Right lobe of liver (tissue), 6 donors: ENCODE results near the gene ITPKC. TPM values are rescaled to one million over a fixed set of nuclear protein-coding genes. Genes with fewer than 3 reads are reported as not detected.

Source experiments
- ATAC-seq, 4 donors: fragments of 200-7000 bp; cut with Tn5 transposase; one replicate each; pipeline ENCODE4 v1.9.1; 2020; ENCODE audit warnings: mild to moderate bottlenecking in 4 of 4, moderate library complexity in 4 of 4
- DNase-seq, 3 donors: peaks; one replicate each; pipeline ENCODE4 v3.0.0-alpha.2; 2020
- H3K27ac ChIP-seq, 3 donors: fragments of 200-600 bp; one replicate each; pipeline ENCODE4 v1.8.0; 2022
- H3K27me3 ChIP-seq, 2 donors: fragments of 200-600 bp; one replicate each; pipeline ENCODE4 v1.8.0; 2022
- H3K36me3 ChIP-seq, 4 donors: fragments of 200-600 bp; sonication (generic) in 1 of 4; one replicate each; pipeline versions ENCODE4 v1.5.1 to v1.8.0; 2017 to 2022; ENCODE audit warnings: control low read depth in 1 of 4
- H3K4me1 ChIP-seq, 4 donors: fragments of 200-600 bp; sonication (generic) in 1 of 4; one replicate each; pipeline versions ENCODE4 v1.5.1 to v1.8.0; 2017 to 2022; ENCODE audit warnings: control low read depth in 1 of 4
- H3K4me3 ChIP-seq, 3 donors: fragments of 200-600 bp; one replicate each; pipeline ENCODE4 v1.8.0; 2022
- H3K9me3 ChIP-seq, 4 donors: fragments of 200-600 bp; sonication (generic) in 1 of 4; one replicate each; pipeline versions ENCODE4 v1.5.1 to v1.8.0; 2017 to 2022; ENCODE audit warnings: control low read depth in 1 of 4
- CTCF ChIP-seq, 4 donors: fragments of 200-600 bp in 3 of 4; fragments of 450-650 bp in 1 of 4; IDR thresholded peaks; one replicate each; pipeline versions ENCODE4 v1.5.1 to v1.8.0; 2016 to 2022; ENCODE audit warnings: antibody characterized with exemption in 4 of 4, mild to moderate bottlenecking in 2 of 4
- POLR2A ChIP-seq: fragments of 450-650 bp; IDR thresholded peaks from one replicate; pipeline ENCODE4 v1.6.1; 2017; ENCODE audit warnings: antibody characterized with exemption, mild to moderate bottlenecking
- WGBS: methylation state at CpG from one replicate; pipeline ENCODE4 v1.1.6; 2018; ENCODE audit warnings: low coverage, low lambda C conversion rate; ENCODE audit not compliant: insufficient coverage; ENCODE audit errors: missing lambda C conversion rate; 5-methylcytosine and 5-hydroxymethylcytosine counted together
- intact Hi-C, 2 donors: fragments of 100-400 bp; cut with DNase I; formaldehyde crosslinking; loops; one replicate each; pipeline versions ENCODE4 v1.11.2 to v1.14.1; 2022
- total RNA-seq, 6 experiments: library from RNA; depleted of rRNA in 2 of 6; stranded (reverse); fragments of >200 nt in 2 of 6; fragmentation: NEBNext Ultra II Directional in 3 of 6; extraction: Animal tissue kit (Norgen Biotek cat#: 25700) in 3 of 6; gene quantifications; one replicate each; pipeline versions ENCODE4 v1.1.0 to v1.2.4, GENCODE V29; 2016 to 2023
- donor health status: DM: no; HTN: yes; CAD: no.
- donor health status: DM: no; HTN: no; CAD: no.
- donor health status: DM: no; HTN: no; CAD: no.
- donor health status: DM: no; HTN: yes; CAD: no.
- donor health status: DM: no; HTN: yes; CAD: no.

The ITPKC gene
- total RNA-seq, 6 experiments from 2014 or later = 6.8 to 19.7 (median 11.1) TPM

GRCh38 chr19:40688309-40688708 lies 28.6 kb upstream of the ITPKC start:
- H3K4me1 ChIP-seq = peaks cover 0 to 5% (median 0%) of the 10 kb centered on the region in 4 donors
- DNase-seq (no peak), ATAC-seq (no peak)
- TF ChIP-seq POLR2A = no peak
- TF ChIP-seq CTCF (IDR thresholded peaks at IDR 0.05) = no peak
- 67% methylated on average over 1 of the region's 1 CpG for WGBS
- H3K9me3 ChIP-seq = no peaks in the 10 kb centered on the region
- no peak overlapping the region for H3K27ac ChIP-seq
- H3K4me3 ChIP-seq = no peak overlapping the region
- peaks cover 0 to 6% (median 0%) of the 10 kb centered on the region in 4 donors for H3K36me3 ChIP-seq
- H3K27me3 ChIP-seq = no peaks in the 10 kb centered on the region
- intact Hi-C loops = no loop called here

GRCh38 chr19:40688987-40689338 lies 27.9 kb upstream of the ITPKC start:
- Histone ChIP-seq H3K36me3 (peaks cover 0 to 8% (median 0%) of the 10 kb centered on the region in 4 donors), H3K27ac (no peak overlapping the region), H3K9me3 (no peaks in the 10 kb centered on the region), H3K27me3 (no peaks in the 10 kb centered on the region), H3K4me3 (no peak overlapping the region), H3K4me1 (peaks cover 0 to 5% (median 0%) of the 10 kb centered on the region in 4 donors)
- no peak for TF ChIP-seq CTCF (IDR thresholded peaks at IDR 0.05)
- TF ChIP-seq POLR2A = no peak
- DNase-seq (no peak), ATAC-seq (no peak)
- 81% methylated on average over 4 of the region's 4 CpGs for WGBS
- intact Hi-C loops = no loop called here

DNA sequence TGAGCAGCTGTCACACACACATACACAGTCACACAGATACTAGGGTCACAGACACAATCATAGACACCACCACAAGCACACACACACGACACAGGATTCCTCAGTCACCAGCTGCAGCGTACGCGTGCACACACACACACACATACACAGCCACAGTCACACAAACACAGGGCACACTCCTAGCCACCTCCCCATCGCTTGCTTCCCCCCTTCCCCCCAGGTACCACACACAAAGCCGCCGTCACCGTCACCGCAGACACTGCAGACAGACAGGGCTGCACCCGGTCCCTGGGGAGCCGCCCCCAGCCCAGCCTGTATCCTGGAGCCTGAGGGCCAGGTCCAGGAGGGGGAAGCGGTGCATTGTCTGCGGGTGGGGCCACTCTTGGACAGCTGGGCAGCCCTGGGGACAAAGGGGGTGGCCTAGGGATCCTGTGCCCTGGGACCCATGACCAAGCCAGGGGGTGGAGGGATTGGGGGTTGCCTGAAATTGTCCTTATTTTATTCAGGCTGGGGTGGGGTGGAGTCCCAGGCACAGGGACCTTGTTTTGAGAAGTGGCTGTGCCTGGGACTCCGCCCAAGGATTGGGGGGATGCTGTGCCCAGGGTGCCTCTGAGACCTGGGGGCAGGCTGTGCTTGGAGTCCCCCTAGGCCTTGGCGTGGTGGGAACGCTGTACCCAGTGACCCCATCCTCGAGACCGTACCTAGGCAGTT lies 27.4 kb upstream of the ITPKC start:
- TF ChIP-seq CTCF (IDR thresholded peaks at IDR 0.05) (no peak), POLR2A (no peak)
- H3K9me3 ChIP-seq = no peaks in the 10 kb centered on the region
- H3K36me3 ChIP-seq = peaks cover 0 to 8% (median 0%) of the 10 kb centered on the region in 4 donors
- H3K4me1 ChIP-seq = peaks cover 0 to 5% (median 0%) of the 10 kb centered on the region in 4 donors
- WGBS = 63% methylated on average over 6 of the region's 18 CpGs
- peak overlapping the region; percentile 45 to 56 (median 49) for H3K4me3 ChIP-seq
- no peaks in the 10 kb centered on the region for H3K27me3 ChIP-seq
- intact Hi-C loops = no loop called here
- ATAC-seq (no peak), DNase-seq (no peak)
- no peak overlapping the region for H3K27ac ChIP-seq

DNA sequence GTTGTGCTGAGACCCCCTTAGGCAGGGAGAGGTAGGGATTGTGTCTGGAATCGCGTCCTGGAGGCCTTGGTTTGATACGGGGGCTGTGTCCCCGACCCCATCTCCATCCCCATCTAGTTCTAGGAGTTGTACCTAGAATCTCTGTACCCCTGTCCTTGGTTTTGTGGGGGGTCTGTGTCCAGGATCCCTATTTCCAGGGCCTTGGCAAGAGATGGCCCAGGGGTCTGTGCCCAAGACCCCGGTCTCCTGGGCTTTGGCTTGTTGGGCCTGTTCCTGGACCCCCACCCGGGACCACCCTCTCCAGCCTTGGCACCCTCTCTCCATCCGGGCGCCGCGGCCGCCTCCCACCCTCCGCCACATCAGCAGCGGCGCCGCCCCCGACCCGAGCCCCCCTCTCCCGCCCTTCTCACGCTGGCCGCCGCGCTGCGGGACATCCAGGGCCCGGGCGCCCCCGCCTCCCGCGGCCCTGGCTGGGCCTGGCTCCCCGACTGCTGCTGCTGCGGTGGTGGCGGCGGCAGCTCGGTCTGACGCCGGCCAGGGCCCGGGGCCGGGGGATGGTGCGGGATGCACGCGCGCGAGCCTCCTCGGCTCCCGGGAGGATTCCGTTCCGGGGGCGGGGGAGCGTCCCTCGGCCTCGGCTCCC lies 26.7 kb upstream of the ITPKC start, which contains the start of gene NUMBL:
TSS of gene NUMBL (minus strand) at position 602 of the 643 bp plus-strand sequence. CDS start at position 434, 168 bp downstream.
- Histone ChIP-seq H3K4me1 (peaks cover 0 to 5% (median 0%) of the 10 kb centered on the region in 4 donors), H3K27me3 (no peaks in the 10 kb centered on the region), H3K36me3 (peaks cover 0 to 8% (median 0%) of the 10 kb centered on the region in 4 donors), H3K4me3 (peak within 1 kb of the TSS; percentile 45 to 56 (median 49)), H3K27ac (peak within 1 kb of the TSS in 2 of 3 donors; percentile 15 to 54), H3K9me3 (no peaks in the 10 kb centered on the region)
- intact Hi-C loops = no loop called here
- no peak for DNase-seq
- no peak for TF ChIP-seq CTCF (IDR thresholded peaks at IDR 0.05)
- TF ChIP-seq POLR2A = peak; percentile 13
- no peak for ATAC-seq
- whole genome bisulfite sequencing = 43% methylated on average over 4 of the region's 50 CpGs
